Ascending aorta (tissue), 2 donors: Measurements from ENCODE around the gene LARP1. TPM values are rescaled to one million over a fixed set of nuclear protein-coding genes. Genes with fewer than 3 reads are reported as not detected.

ENCODE experiments used
- DNase-seq, 2 donors: peaks; one replicate each; pipeline ENCODE4 v3.0.0-alpha.2; 2019; ENCODE audit warnings: low spot score in 2 of 2
- H3K27ac ChIP-seq, 2 donors: fragments of 200-600 bp; sonication (generic); one replicate each; pipeline ENCODE4 v1.5.1; 2016 to 2017; ENCODE audit warnings: mild to moderate bottlenecking in 1 of 2
- H3K27me3 ChIP-seq: fragments of 200-600 bp; sonication (generic); one replicate; pipeline ENCODE4 v1.5.1; 2017
- H3K36me3 ChIP-seq, 2 donors: fragments of 200-600 bp; sonication (generic); one replicate each; pipeline ENCODE4 v1.5.1; 2016
- H3K4me1 ChIP-seq, 2 donors: fragments of 200-600 bp; sonication (generic); one replicate each; pipeline ENCODE4 v1.5.1; 2016 to 2017; ENCODE audit warnings: mild to moderate bottlenecking in 1 of 2
- H3K4me3 ChIP-seq, 2 donors: fragments of 200-600 bp; sonication (generic); one replicate each; pipeline ENCODE4 v1.5.1; 2016 to 2017; ENCODE audit warnings: mild to moderate bottlenecking in 1 of 2
- H3K9me3 ChIP-seq, 2 donors: fragments of 200-600 bp; sonication (generic); one replicate each; pipeline ENCODE4 v1.5.1; 2016
- CTCF ChIP-seq, 3 experiments: fragments of 200-600 bp in 2 of 3; fragments of 450-650 bp in 1 of 3; sonication (generic) in 2 of 3; IDR thresholded peaks; one replicate each; pipeline ENCODE4 v1.5.1; 2016 to 2019; ENCODE audit warnings: antibody characterized with exemption in 3 of 3, mild to moderate bottlenecking in 1 of 3, moderate library complexity in 1 of 3
- intact Hi-C: fragments of 100-400 bp; cut with DNase I; formaldehyde crosslinking; loops from one replicate; pipeline ENCODE4 v1.15.1; 2023
- total RNA-seq: library from RNA; depleted of rRNA; stranded (reverse); fragments of >200 nt; gene quantifications from one replicate; pipeline ENCODE4 v1.1.0, GENCODE V29; 2016

The LARP1 gene
- total RNA-seq, 1 donor from 2014 or later = 105 TPM

- no peak for TF ChIP-seq CTCF (IDR thresholded peaks at IDR 0.05)
- H3K36me3 ChIP-seq = no peaks in the 10 kb centered on the region
- no peak overlapping the region for H3K27ac ChIP-seq
- H3K4me1 ChIP-seq = peaks cover 4 to 46% of the 10 kb centered on the region in 2 donors
- H3K27me3 ChIP-seq = no peaks in the 10 kb centered on the region
- no peak for DNase-seq
- intact Hi-C loops = no loop called here
- no peaks in the 10 kb centered on the region for H3K9me3 ChIP-seq
- no peak overlapping the region for H3K4me3 ChIP-seq
These were observed 11.5 kb downstream of the LARP1 start for GRCh38 chr5:154766558-154767281.

GRCh38 chr5:154767576-154767975 is 12.4 kb downstream of the LARP1 start:
- Histone ChIP-seq H3K27ac (no peak overlapping the region), H3K36me3 (no peaks in the 10 kb centered on the region), H3K9me3 (no peaks in the 10 kb centered on the region), H3K4me1 (peaks cover 4 to 46% of the 10 kb centered on the region in 2 donors), H3K4me3 (no peak overlapping the region), H3K27me3 (no peaks in the 10 kb centered on the region)
- no peak for DNase-seq
- intact Hi-C loops = no loop called here
- no peak for TF ChIP-seq CTCF (IDR thresholded peaks at IDR 0.05)

GRCh38 chr5:154768207-154768606 is 13.0 kb downstream of the LARP1 start:
- H3K9me3 ChIP-seq = no peaks in the 10 kb centered on the region
- H3K4me3 ChIP-seq = no peak overlapping the region
- H3K27me3 ChIP-seq = no peaks in the 10 kb centered on the region
- TF ChIP-seq CTCF (IDR thresholded peaks at IDR 0.05) = no peak
- H3K36me3 ChIP-seq = no peaks in the 10 kb centered on the region
- intact Hi-C loops = no loop called here
- peaks cover 4 to 49% of the 10 kb centered on the region in 2 donors for H3K4me1 ChIP-seq
- no peak overlapping the region for H3K27ac ChIP-seq
- DNase-seq = no peak

GRCh38 chr5:154770111-154770510 is 14.9 kb downstream of the LARP1 start:
- Histone ChIP-seq H3K36me3 (no peaks in the 10 kb centered on the region), H3K27ac (peak overlapping the region; percentile 52 to 62), H3K27me3 (no peaks in the 10 kb centered on the region), H3K4me3 (no peak overlapping the region), H3K9me3 (no peaks in the 10 kb centered on the region), H3K4me1 (peaks cover 4 to 55% of the 10 kb centered on the region in 2 donors)
- no peak for DNase-seq
- intact Hi-C loops = no loop called here
- TF ChIP-seq CTCF (IDR thresholded peaks at IDR 0.05) = no peak

- TF ChIP-seq CTCF (IDR thresholded peaks at IDR 0.05) = no peak
- Histone ChIP-seq H3K4me3 (peak overlapping the region; percentile 19 to 23), H3K4me1 (peaks cover 1 to 50% of the 10 kb centered on the region in 2 donors), H3K36me3 (no peaks in the 10 kb centered on the region), H3K27ac (peak overlapping the region; percentile 52 to 62), H3K9me3 (no peaks in the 10 kb centered on the region), H3K27me3 (no peaks in the 10 kb centered on the region)
- no peak for DNase-seq
- intact Hi-C loops = no loop called here
These were observed 16.3 kb downstream of the LARP1 start for GRCh38 chr5:154771383-154771901.
